Tibial artery (tissue), 4 donors: ENCODE data around the gene AGBL5.
A peak's percentile ranks its signal among the peaks of the same experiment; 100 is the strongest.

ENCODE experiments used
- DNase-seq, 2 donors: peaks; one replicate each; pipeline ENCODE4 v3.0.0-alpha.2; 2019
- H3K27ac ChIP-seq, 2 donors: fragments of 200-600 bp; sonication (generic) in 1 of 2; 1 replicate in 1 of 2; 2 replicates in 1 of 2; pipeline ENCODE4 v1.5.1; 2018 to 2019; ENCODE audit warnings: mild to moderate bottlenecking in 1 of 2
- H3K27me3 ChIP-seq, 2 donors: fragments of 200-600 bp; sonication (generic) in 1 of 2; one replicate each; pipeline versions ENCODE4 v1.5.1 to v1.6.0; 2016 to 2019
- H3K36me3 ChIP-seq, 3 donors: fragments of 200-600 bp; sonication (generic) in 2 of 3; one replicate each; pipeline ENCODE4 v1.5.1; 2016 to 2019; ENCODE audit warnings: mild to moderate bottlenecking in 2 of 3
- H3K4me1 ChIP-seq, 4 donors: fragments of 200-600 bp; sonication (generic) in 2 of 4; 1 replicate in 3 of 4; 2 replicates in 1 of 4; pipeline ENCODE4 v1.5.1; 2016 to 2019
- H3K4me3 ChIP-seq, 2 donors: fragments of 200-600 bp; sonication (generic) in 1 of 2; 1 replicate in 1 of 2; 2 replicates in 1 of 2; pipeline ENCODE4 v1.5.1; 2018 to 2019; ENCODE audit warnings: mild to moderate bottlenecking in 2 of 2
- H3K9me3 ChIP-seq, 3 donors: fragments of 200-600 bp; sonication (generic) in 1 of 3; one replicate each; pipeline ENCODE4 v1.5.1; 2016 to 2019
- intact Hi-C: fragments of 100-400 bp; cut with DNase I; formaldehyde crosslinking; loops from one replicate; pipeline ENCODE4 v1.15.0; 2023; ENCODE audit warnings: low total_unique reads
- TF ChIP-seq, protein P1 (sequence below), 2 experiments: fragments of 200-600 bp in 1 of 2; fragments of 450-650 bp in 1 of 2; IDR thresholded peaks; one replicate each; pipeline ENCODE4 v1.5.1; 2017 to 2019; ENCODE audit warnings: antibody characterized with exemption in 2 of 2, mild to moderate bottlenecking in 1 of 2, moderate library complexity in 1 of 2

AGBL5 gene

DNA sequence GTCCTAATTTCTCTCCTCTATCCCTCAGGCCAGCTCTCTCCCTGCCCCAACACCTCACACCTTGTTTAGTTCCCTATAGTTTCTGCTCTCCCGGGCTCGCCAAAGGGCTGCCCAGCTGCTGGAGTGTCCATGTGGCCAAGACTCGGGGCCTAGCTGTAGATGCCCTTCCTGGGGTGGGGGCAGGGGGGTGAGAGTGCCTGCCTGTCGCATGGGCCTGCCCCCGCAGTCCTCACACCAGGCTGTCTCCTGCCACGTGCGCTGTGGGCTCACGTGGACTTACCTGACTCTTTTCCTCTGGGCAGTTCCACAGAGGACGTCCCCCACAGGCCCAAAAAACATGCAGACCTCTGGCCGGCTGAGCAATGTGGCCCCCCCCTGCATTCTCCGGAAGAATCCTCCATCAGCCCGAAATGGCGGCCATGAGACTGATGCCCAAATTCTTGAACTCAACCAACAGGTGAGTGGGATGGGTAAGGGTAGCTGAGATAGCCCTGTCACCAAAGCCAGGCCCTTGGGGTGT is 26.1 kb upstream of the AGBL5 start:
- H3K9me3 ChIP-seq: no peaks in the 10 kb centered on the region
- peaks cover 0 to 12% (median 2%) of the 10 kb centered on the region in 4 donors for H3K4me1 ChIP-seq
- H3K36me3 ChIP-seq: peaks cover 8 to 63% (median 39%) of the 10 kb centered on the region in 3 donors
- no peak overlapping the region for H3K4me3 ChIP-seq
- H3K27me3 ChIP-seq: no peaks in the 10 kb centered on the region
- TF ChIP-seq, protein P1, sequence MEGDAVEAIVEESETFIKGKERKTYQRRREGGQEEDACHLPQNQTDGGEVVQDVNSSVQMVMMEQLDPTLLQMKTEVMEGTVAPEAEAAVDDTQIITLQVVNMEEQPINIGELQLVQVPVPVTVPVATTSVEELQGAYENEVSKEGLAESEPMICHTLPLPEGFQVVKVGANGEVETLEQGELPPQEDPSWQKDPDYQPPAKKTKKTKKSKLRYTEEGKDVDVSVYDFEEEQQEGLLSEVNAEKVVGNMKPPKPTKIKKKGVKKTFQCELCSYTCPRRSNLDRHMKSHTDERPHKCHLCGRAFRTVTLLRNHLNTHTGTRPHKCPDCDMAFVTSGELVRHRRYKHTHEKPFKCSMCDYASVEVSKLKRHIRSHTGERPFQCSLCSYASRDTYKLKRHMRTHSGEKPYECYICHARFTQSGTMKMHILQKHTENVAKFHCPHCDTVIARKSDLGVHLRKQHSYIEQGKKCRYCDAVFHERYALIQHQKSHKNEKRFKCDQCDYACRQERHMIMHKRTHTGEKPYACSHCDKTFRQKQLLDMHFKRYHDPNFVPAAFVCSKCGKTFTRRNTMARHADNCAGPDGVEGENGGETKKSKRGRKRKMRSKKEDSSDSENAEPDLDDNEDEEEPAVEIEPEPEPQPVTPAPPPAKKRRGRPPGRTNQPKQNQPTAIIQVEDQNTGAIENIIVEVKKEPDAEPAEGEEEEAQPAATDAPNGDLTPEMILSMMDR (IDR thresholded peaks at IDR 0.05): no peak
- intact Hi-C loops: no loop called here
- DNase-seq: peak in 1 of 2 donors; percentile 56
- H3K27ac ChIP-seq: no peak overlapping the region

DNA sequence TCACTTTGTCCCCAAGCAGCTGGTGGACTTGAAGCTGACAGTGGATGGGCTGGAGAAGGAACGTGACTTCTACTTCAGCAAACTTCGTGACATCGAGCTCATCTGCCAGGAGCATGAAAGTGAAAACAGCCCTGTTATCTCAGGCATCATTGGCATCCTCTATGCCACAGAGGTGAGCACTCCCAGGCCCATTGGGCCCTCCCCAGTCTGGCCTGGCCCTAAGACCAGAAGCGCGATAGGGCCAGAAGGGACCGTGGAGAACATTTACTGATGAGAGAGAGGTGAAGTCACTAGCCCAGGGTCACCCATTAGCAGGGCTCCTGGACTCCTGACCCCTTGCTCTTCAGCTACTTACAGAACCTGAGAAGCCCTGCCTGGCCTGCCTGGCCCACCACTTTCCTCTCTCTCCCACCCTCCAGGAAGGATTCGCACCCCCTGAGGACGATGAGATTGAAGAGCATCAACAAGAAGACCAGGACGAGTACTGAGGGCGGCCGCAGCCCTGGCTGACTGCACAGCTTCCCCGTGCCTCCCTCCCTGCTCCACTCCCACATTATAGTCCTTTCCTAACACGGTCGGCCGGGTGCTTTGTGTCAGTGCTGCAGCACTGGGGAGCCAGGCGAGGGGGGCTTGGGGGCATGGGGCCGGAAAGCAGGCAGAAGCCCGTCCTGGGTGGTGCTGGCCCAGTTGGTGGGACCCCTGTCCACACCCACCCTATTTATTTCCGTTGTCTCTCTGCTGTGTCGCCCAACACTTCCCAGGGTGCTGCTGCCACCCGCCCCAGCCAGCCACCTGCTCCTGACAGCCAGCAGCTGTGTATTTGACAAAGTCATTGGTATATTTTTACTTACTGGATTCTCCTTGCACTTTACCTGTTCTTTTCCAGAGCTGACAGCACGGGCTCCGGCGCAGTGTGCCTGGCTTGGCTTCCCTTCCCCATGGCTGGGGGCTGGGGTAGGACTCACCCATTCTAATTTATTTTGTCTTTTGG is 25.3 kb upstream of the AGBL5 start:
- Histone ChIP-seq H3K36me3 (peaks cover 8 to 63% (median 39%) of the 10 kb centered on the region in 3 donors), H3K27ac (no peak overlapping the region), H3K4me3 (no peak overlapping the region), H3K4me1 (peaks cover 0 to 4% (median 0%) of the 10 kb centered on the region in 4 donors), H3K27me3 (no peaks in the 10 kb centered on the region), H3K9me3 (no peaks in the 10 kb centered on the region)
- peak in 1 of 2 donors; percentile 63 for DNase-seq
- TF ChIP-seq, protein P1 (IDR thresholded peaks at IDR 0.05): no peak
- intact Hi-C loops: no loop called here

GRCh38 chr2:27027211-27027651 is 24.2 kb upstream of the AGBL5 start:
- Histone ChIP-seq H3K9me3 (no peaks in the 10 kb centered on the region), H3K4me3 (no peak overlapping the region), H3K4me1 (peaks cover 0 to 3% (median 0%) of the 10 kb centered on the region in 4 donors), H3K36me3 (peaks cover 8 to 61% (median 39%) of the 10 kb centered on the region in 3 donors), H3K27me3 (no peaks in the 10 kb centered on the region), H3K27ac (no peak overlapping the region)
- intact Hi-C loops: no loop called here
- TF ChIP-seq, protein P1 (IDR thresholded peaks at IDR 0.05): no peak
- DNase-seq: peak in 1 of 2 donors; percentile 38

- Histone ChIP-seq H3K4me3 (no peak overlapping the region), H3K36me3 (peaks cover 0 to 43% (median 25%) of the 10 kb centered on the region in 3 donors), H3K27ac (no peak overlapping the region), H3K9me3 (no peaks in the 10 kb centered on the region), H3K27me3 (no peaks in the 10 kb centered on the region), H3K4me1 (peaks cover 0 to 12% (median 5%) of the 10 kb centered on the region in 4 donors)
- TF ChIP-seq, protein P1 (IDR thresholded peaks at IDR 0.05): no peak
- peak in 1 of 2 donors; percentile 3 for DNase-seq
- intact Hi-C loops: no loop called here
These were observed 22.4 kb upstream of the AGBL5 start for GRCh38 chr2:27029051-27029450.

GRCh38 chr2:27032495-27033252 is 18.8 kb upstream of the AGBL5 start, which contains the start of gene TMEM214:
Gene TMEM214 (plus strand): TSS chr2:27032965. CDS start chr2:27033016, 51 bp downstream.
- Histone ChIP-seq H3K27ac (peak within 1 kb of the TSS; percentile 91), H3K36me3 (peaks cover 19 to 36% (median 25%) of the 10 kb centered on the region in 3 donors), H3K4me3 (peak within 1 kb of the TSS; percentile 96 to 98), H3K27me3 (no peaks in the 10 kb centered on the region), H3K9me3 (no peaks in the 10 kb centered on the region), H3K4me1 (peaks cover 0 to 22% (median 16%) of the 10 kb centered on the region in 4 donors)
- peak; percentile 91 to 93 for DNase-seq
- intact Hi-C loops: loop anchor here (5.0 to 10.0 kb wide), 3 partner anchors 50 to 182 kb away; partner anchors contain the start of genes ATRAID, CAD, MAPRE3 and SLC5A6
- TF ChIP-seq, protein P1 (IDR thresholded peaks at IDR 0.05): peak; percentile 6 to 24
